Inflammatory macrophage (primary cell): ENCODE measurements around the gene PIGP.
"Not testable (repeated sequence)": the region's sequence is repeated elsewhere in the genome, so short reads cannot be mapped to it uniquely, and the experiment has no call there.

Source experiments
- DNase-seq, 2 donors: peaks; one replicate each; pipeline ENCODE4 v3.0.0-alpha.2; 2020 to 2022

Gene PIGP

GRCh38 chr21:37075214-37075770, 2.4 kb upstream of the PIGP start:
- no peak for DNase-seq

- DNase-seq, result no peak
These were observed 1.7 kb upstream of the PIGP start for GRCh38 chr21:37074546-37074945.

GRCh38 chr21:37074197-37074510, 1.3 kb upstream of the PIGP start:
- DNase-seq, result no peak

GRCh38 chr21:37073417-37074196, 736 bp upstream of the PIGP start:
- DNase-seq, result peak; percentile 50 to 69

- peak in 1 of 2 donors; percentile 78 for DNase-seq
These were observed 440 bp downstream of the PIGP start for GRCh38 chr21:37072274-37072987.

- DNase-seq, result peak; percentile 38 to 44
These were observed 1.2 kb downstream of the PIGP start for GRCh38 chr21:37071561-37072273.

GRCh38 chr21:37065561-37066177, 7.2 kb downstream of the PIGP start:
- DNase-seq, result no peak

- DNase-seq, result no peak
These were observed 8.0 kb downstream of the PIGP start for GRCh38 chr21:37064841-37065240.

- DNase-seq, result no peak
These were observed 9.4 kb downstream of the PIGP start for GRCh38 chr21:37063433-37063832.

GRCh38 chr21:37062593-37062935, 10.3 kb downstream of the PIGP start:
- DNase-seq, result no peak

- no peak for DNase-seq
These were observed 10.8 kb downstream of the PIGP start for GRCh38 chr21:37061926-37062592.

GRCh38 chr21:37060296-37060695, 12.6 kb downstream of the PIGP start:
- DNase-seq, result peak; percentile 58 to 79

- DNase-seq, result no peak
These were observed 13.7 kb downstream of the PIGP start for GRCh38 chr21:37059181-37059580.

- peak in 1 of 2 donors; percentile 7 for DNase-seq
These were observed 14.6 kb downstream of the PIGP start for GRCh38 chr21:37058261-37058660.

- DNase-seq, result no peak
These were observed 15.3 kb downstream of the PIGP start for GRCh38 chr21:37057614-37058013.

GRCh38 chr21:37055271-37055855, 17.5 kb downstream of the PIGP start:
- DNase-seq, result no peak

- DNase-seq, result not testable (repeated sequence)
These were observed 23.1 kb downstream of the PIGP start for GRCh38 chr21:37049741-37050140.

- no peak for DNase-seq
These were observed 25.8 kb downstream of the PIGP start for GRCh38 chr21:37047079-37047478.

- no peak for DNase-seq
These were observed 27.3 kb downstream of the PIGP start for GRCh38 chr21:37045556-37045955.

- DNase-seq, result no peak
These were observed 27.7 kb downstream of the PIGP start for GRCh38 chr21:37045149-37045548.

GRCh38 chr21:37044643-37045042, 28.2 kb downstream of the PIGP start:
- no peak for DNase-seq

GRCh38 chr21:37043818-37044217, 29.1 kb downstream of the PIGP start:
- DNase-seq, result no peak
